SK-N-SH (cell line): ENCODE results near the gene OSCAR. TPM values are rescaled to one million over a fixed set of nuclear protein-coding genes. Genes with fewer than 3 reads are reported as not detected.

ENCODE experiments used
- CTCF ChIA-PET: fragments of 300-600, 350-600 bp; formaldehyde crosslinking; extraction: SDS; loops from one replicate; lab custom pipeline; 2021; lab: Yijun Ruan, JAX
- POLR2A ChIA-PET: fragments of 350-600 bp; sonication (Branson Sonifier 250); formaldehyde crosslinking; extraction: SDS; loops from one replicate; lab custom pipeline; 2020; ENCODE audit warnings: antibody characterized with exemption, inconsistent platforms; lab: Yijun Ruan, JAX
- DNase-seq: peaks from one replicate; pipeline ENCODE4 v3.0.0; 2012
- H2AFZ ChIP-seq: fragments of 200-600 bp; sonication (generic); 2 replicates; pipeline ENCODE4 v1.8.1; 2016; ENCODE audit warnings: antibody characterized with exemption, mild to moderate bottlenecking, low read depth
- H3F3A ChIP-seq: fragments of 200-600 bp; sonication (generic); replicated peaks from 2 replicates; pipeline ENCODE3; 2016; ENCODE audit warnings: antibody characterized with exemption, mild to moderate bottlenecking; ENCODE audit not compliant: insufficient read depth
- H3K27ac ChIP-seq, 2 experiments: fragments of 200-500 bp in 1 of 2; fragments of 200-600 bp in 1 of 2; sonication (Bioruptor generic) in 1 of 2; sonication (generic), shearing (Covaris generic) in 1 of 2; 2 replicates each; pipeline versions ENCODE4 v1.5.1 to v1.6.1; 2014 to 2016; ENCODE audit warnings: low read depth in 2 of 2, inconsistent platforms in 1 of 2, low read length in 1 of 2, mild to moderate bottlenecking in 1 of 2, mixed read lengths in 1 of 2
- H3K27me3 ChIP-seq: fragments of 200-600 bp; sonication (generic), shearing (Covaris generic); 2 replicates; pipeline ENCODE4 v1.6.1; 2016; ENCODE audit warnings: mixed run types; ENCODE audit not compliant: insufficient read depth
- H3K36me3 ChIP-seq, 2 experiments: fragments of 200-500 bp in 1 of 2; fragments of 200-600 bp in 1 of 2; sonication (Bioruptor generic) in 1 of 2; sonication (generic) in 1 of 2; replicated peaks in 1 of 2; 2 replicates each; pipeline versions ENCODE3 to v1.5.1; 2014 to 2016; ENCODE audit warnings: low read length in 1 of 2, mild to moderate bottlenecking in 1 of 2; ENCODE audit not compliant: insufficient read depth in 2 of 2, control insufficient read depth in 1 of 2
- H3K4me1 ChIP-seq, 2 experiments: fragments of 200-500 bp in 1 of 2; fragments of 200-600 bp in 1 of 2; sonication (Bioruptor generic) in 1 of 2; sonication (generic), shearing (Covaris generic) in 1 of 2; 2 replicates each; pipeline versions ENCODE4 v1.5.1 to v1.6.1; 2014 to 2016; ENCODE audit warnings: low read depth in 1 of 2, low read length in 1 of 2, mixed run types in 1 of 2; ENCODE audit not compliant: insufficient read depth in 2 of 2, control insufficient read depth in 1 of 2
- H3K4me2 ChIP-seq: fragments of 200-600 bp; sonication (generic), shearing (Covaris generic); 2 replicates; pipeline ENCODE4 v1.6.1; 2017; ENCODE audit warnings: mixed run types
- H3K4me3 ChIP-seq, 2 experiments: fragments of 200-500 bp in 1 of 2; fragments of 200-600 bp in 1 of 2; sonication (Bioruptor generic) in 1 of 2; sonication (generic), shearing (Covaris generic) in 1 of 2; 2 replicates each; pipeline versions ENCODE4 v1.5.1 to v1.8.1; 2014 to 2016; ENCODE audit warnings: low read depth in 2 of 2, inconsistent platforms in 1 of 2, low read length in 1 of 2, mild to moderate bottlenecking in 1 of 2, mixed read lengths in 1 of 2, moderate library complexity in 1 of 2
- H3K79me2 ChIP-seq: fragments of 200-600 bp; sonication (generic); 2 replicates; pipeline ENCODE4 v1.8.1; 2017; ENCODE audit warnings: mild to moderate bottlenecking; ENCODE audit not compliant: insufficient read depth
- H3K9ac ChIP-seq: fragments of 200-600 bp; sonication (generic); 2 replicates; pipeline ENCODE4 v1.6.1; 2017; ENCODE audit warnings: mixed run types
- H3K9me2 ChIP-seq: fragments of 200-600 bp; sonication (generic); 2 replicates; pipeline ENCODE4 v1.6.1; 2017; ENCODE audit warnings: mixed run types
- H3K9me3 ChIP-seq: fragments of 200-600 bp; sonication (generic); 2 replicates; pipeline ENCODE4 v1.6.1; 2017; ENCODE audit warnings: mixed run types, mild to moderate bottlenecking, moderate library complexity
- H4K20me1 ChIP-seq: fragments of 200-600 bp; sonication (generic); 2 replicates; pipeline ENCODE4 v1.6.1; 2017; ENCODE audit warnings: mild to moderate bottlenecking, mixed run types; ENCODE audit not compliant: insufficient read depth
- EP300 ChIP-seq, 2 experiments: IDR thresholded peaks; 2 replicates each; pipeline versions ENCODE4 v1.4.0 to v1.6.1; 2012; ENCODE audit warnings: borderline replicate concordance in 1 of 2, low read depth in 1 of 2, low read length in 1 of 2
- FOXJ3 ChIP-seq: sonication (generic); formaldehyde crosslinking; IDR thresholded peaks from 2 replicates; pipeline ENCODE4 v1.5.1; 2020; ENCODE audit warnings: mild to moderate bottlenecking, missing genetic modification reagents
- GATA2 ChIP-seq: sonication (generic); formaldehyde crosslinking; IDR thresholded peaks from 2 replicates; pipeline ENCODE4 v1.5.0; 2020; ENCODE audit warnings: mild to moderate bottlenecking, missing genetic modification reagents
- IRF3 ChIP-seq: fragments of 150-350 bp; IDR thresholded peaks from 2 replicates; pipeline ENCODE4 v1.6.1; 2016; ENCODE audit warnings: mild to moderate bottlenecking, low read depth, low read length
- JUND ChIP-seq: IDR thresholded peaks from 2 replicates; pipeline ENCODE4 v1.4.0; 2012
- MXI1 ChIP-seq: IDR thresholded peaks from 2 replicates; pipeline ENCODE4 v1.6.1; 2012; ENCODE audit warnings: mild to moderate bottlenecking, low read depth, low read length, improper control_type of control experiment
- POLR2AphosphoS5 ChIP-seq: IDR thresholded peaks from 2 replicates; pipeline ENCODE4 v1.6.1; 2012; ENCODE audit warnings: low read depth, low read length
- REST ChIP-seq: IDR thresholded peaks from 2 replicates; pipeline ENCODE4 v1.6.1; 2012; ENCODE audit warnings: mild to moderate bottlenecking, low read depth, low read length, moderate library complexity
- RFX5 ChIP-seq: IDR thresholded peaks from 2 replicates; pipeline ENCODE4 v1.6.1; 2012; ENCODE audit warnings: mild to moderate bottlenecking, improper control_type of control experiment, low read length
- SMC3 ChIP-seq: IDR thresholded peaks from 2 replicates; pipeline ENCODE4 v1.6.1; 2012; ENCODE audit warnings: low read depth, low read length, improper control_type of control experiment
- TEAD4 ChIP-seq: IDR thresholded peaks from 2 replicates; pipeline ENCODE4 v1.4.0; 2012; ENCODE audit warnings: mild to moderate bottlenecking, borderline replicate concordance; ENCODE audit not compliant: insufficient read depth
- USF1 ChIP-seq: IDR thresholded peaks from 2 replicates; pipeline ENCODE4 v1.4.0; 2012; ENCODE audit warnings: low read depth, borderline replicate concordance
- ZBTB33 ChIP-seq: IDR thresholded peaks from 2 replicates; pipeline ENCODE4 v1.4.0; 2012; ENCODE audit warnings: low read depth, borderline replicate concordance
- WGBS: methylation state at CpG from one replicate; pipeline ENCODE4 v1.1.6; 2017; ENCODE audit warnings: low lambda C conversion rate; 5-methylcytosine and 5-hydroxymethylcytosine counted together
- polyA plus RNA-seq, 3 experiments: library from polyadenylated mRNA; depleted of rRNA; stranded (reverse); fragments of >200 nt; gene quantifications; 2 replicates each; pipeline ENCODE4 v1.2.3, GENCODE V29; 2012

Gene OSCAR
- polyA plus RNA-seq, 1 of the 3 experiments (the other 2 are of a cell fraction) = 1.2 TPM

GRCh38 chr19:54084410-54084809 is 16.2 kb downstream of the OSCAR start:
- ChIA-PET POLR2A (no interaction called here), CTCF (interaction anchor here (1.3 kb wide), 1 partner anchor 55 kb away, joined by 3 read pairs; no protein-coding TSS in a partner anchor)
- DNase-seq = no peak
- H3K4me3 ChIP-seq = no peak overlapping the region
- no peak overlapping the region for H3K27ac ChIP-seq
- H3K9me2 ChIP-seq = no peaks in the 10 kb centered on the region
- 5% methylated on average over 3 of the region's 3 CpGs for WGBS
- peaks cover 16% of the 10 kb centered on the region; the same call in 1 of the 2 replicates for H3K27me3 ChIP-seq
- H3K4me2 ChIP-seq = no peak overlapping the region
- no peaks in the 10 kb centered on the region for H3K9me3 ChIP-seq
- H3K9ac ChIP-seq = no peak overlapping the region
- H3F3A ChIP-seq = no peaks in the 10 kb centered on the region
- H3K79me2 ChIP-seq = no peaks in the 10 kb centered on the region
- TF ChIP-seq IRF3 = no peak
- TF ChIP-seq MXI1 = no peak
- no peak for TF ChIP-seq SMC3
- no peak for TF ChIP-seq RFX5
- H4K20me1 ChIP-seq = no peaks in the 10 kb centered on the region
- H2AFZ ChIP-seq = no peak overlapping the region
- H3K36me3 ChIP-seq = no peaks in the 10 kb centered on the region
- H3K4me1 ChIP-seq = no peaks in the 10 kb centered on the region

GRCh38 chr19:54081032-54081431 is 19.6 kb downstream of the OSCAR start, which contains the start of gene TARM1:
TARM1 (minus strand) TSS chr19:54081365; CDS start chr19:54081340, 25 bp downstream.
- no peaks in the 10 kb centered on the region for H3K9me2 ChIP-seq
- H4K20me1 ChIP-seq = no peaks in the 10 kb centered on the region
- POLR2A ChIA-PET = no interaction called here
- DNase-seq = no peak
- WGBS = 2% methylated on average over 6 of the region's 7 CpGs
- TF ChIP-seq REST (no peak), EP300 (IDR thresholded peaks at IDR 0.05; ENCODE audit: borderline replicate concordance in 1 of 2, low read depth in 1 of 2, low read length in 1 of 2) (no peak), ZBTB33 (no peak), GATA2 (CRISPR knock-in tag) (no peak), USF1 (no peak), TEAD4 (no peak), JUND (no peak), SMC3 (no peak), POLR2AphosphoS5 (no peak), FOXJ3 (CRISPR knock-in tag) (no peak)
- no peak within 1 kb of the TSS for H3K27ac ChIP-seq
- no peaks in the 10 kb centered on the region for H3F3A ChIP-seq
- CTCF ChIA-PET = no interaction called here
- H3K4me1 ChIP-seq = no peaks in the 10 kb centered on the region
- H3K36me3 ChIP-seq = no peaks in the 10 kb centered on the region
- H3K9me3 ChIP-seq = no peaks in the 10 kb centered on the region
- peaks cover 36% of the 10 kb centered on the region; the same call in 1 of the 2 replicates for H3K27me3 ChIP-seq
- H3K4me3 ChIP-seq = no peak within 1 kb of the TSS
- no peak within 1 kb of the TSS for H3K4me2 ChIP-seq
- no peaks in the 10 kb centered on the region for H3K79me2 ChIP-seq
- no peak within 1 kb of the TSS for H3K9ac ChIP-seq
- H2AFZ ChIP-seq = no peak within 1 kb of the TSS
